Hematopoietic multipotent progenitor cell treated with erythropoietin and hydrocortisone succinate and interleukin-3 and kit ligand, for 8 days (in vitro differentiated cells): Measurements from ENCODE around the gene CBLB.

ENCODE experiments used
- DNase-seq: peaks from one replicate; pipeline ENCODE4 v3.0.0-alpha.2; 2015

The CBLB gene

DNA sequence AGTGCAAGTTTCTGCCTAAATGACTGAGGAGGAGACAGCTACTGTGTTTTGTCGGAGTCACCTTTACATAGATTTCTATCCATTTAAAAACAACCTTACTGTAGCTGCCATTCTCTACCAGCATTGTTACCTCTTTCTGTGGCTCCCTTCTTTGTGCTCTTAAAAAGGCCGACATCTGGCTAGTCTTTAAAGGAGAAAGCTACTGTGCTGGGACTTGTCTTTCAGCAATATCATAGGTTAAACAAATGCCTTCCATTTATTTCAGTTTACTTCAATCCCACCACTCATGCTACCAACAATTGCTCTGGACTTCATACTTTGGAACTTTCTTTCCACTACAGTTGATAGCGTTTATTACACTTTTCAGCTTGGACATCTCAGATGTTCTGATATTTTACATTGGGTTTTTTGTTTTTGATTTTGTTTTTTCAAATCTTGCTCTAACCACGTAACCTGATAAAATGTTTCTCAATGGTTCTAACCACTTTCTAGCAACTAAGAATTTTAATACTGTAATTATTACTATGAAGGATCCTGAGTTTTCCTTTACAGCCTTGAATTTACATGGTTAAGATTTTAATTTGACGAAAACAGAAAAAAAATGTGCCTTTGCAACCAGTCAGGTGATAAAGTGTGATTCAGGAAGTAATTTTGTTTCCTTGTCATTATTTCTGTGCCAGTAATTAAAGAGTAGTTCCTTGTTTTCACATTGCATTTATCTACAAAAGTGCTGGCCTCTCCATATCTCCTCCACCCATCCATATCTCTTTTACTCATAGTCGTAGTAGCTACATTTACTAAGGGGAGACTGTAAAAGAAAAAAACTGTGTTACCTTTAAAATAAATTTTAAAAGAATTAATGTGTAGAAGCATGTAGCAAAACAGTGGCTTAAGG is 1.3 kb upstream of the CBLB start:
- DNase-seq: peak; percentile 58

- no peak for DNase-seq
Measured at GRCh38 chr3:105869531-105869833, 670 bp upstream of the CBLB start.

DNA sequence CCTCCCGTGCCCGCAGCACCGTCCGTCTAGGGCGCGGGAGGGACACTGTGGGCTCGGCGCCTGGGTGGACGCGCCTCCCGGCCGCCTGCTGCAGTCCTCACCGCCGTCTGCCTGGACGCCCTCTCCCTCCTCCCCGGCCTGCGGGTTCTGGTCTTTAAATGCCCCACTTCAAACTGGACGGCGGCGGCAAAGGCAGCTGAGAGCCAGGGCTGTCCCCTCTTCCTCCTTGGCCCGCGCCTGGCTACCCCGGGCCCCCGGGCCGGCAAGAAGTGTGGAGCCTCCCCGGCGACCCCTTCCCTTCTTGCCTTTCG is 426 bp downstream of the CBLB start:
- DNase-seq: peak; percentile 10

DNA sequence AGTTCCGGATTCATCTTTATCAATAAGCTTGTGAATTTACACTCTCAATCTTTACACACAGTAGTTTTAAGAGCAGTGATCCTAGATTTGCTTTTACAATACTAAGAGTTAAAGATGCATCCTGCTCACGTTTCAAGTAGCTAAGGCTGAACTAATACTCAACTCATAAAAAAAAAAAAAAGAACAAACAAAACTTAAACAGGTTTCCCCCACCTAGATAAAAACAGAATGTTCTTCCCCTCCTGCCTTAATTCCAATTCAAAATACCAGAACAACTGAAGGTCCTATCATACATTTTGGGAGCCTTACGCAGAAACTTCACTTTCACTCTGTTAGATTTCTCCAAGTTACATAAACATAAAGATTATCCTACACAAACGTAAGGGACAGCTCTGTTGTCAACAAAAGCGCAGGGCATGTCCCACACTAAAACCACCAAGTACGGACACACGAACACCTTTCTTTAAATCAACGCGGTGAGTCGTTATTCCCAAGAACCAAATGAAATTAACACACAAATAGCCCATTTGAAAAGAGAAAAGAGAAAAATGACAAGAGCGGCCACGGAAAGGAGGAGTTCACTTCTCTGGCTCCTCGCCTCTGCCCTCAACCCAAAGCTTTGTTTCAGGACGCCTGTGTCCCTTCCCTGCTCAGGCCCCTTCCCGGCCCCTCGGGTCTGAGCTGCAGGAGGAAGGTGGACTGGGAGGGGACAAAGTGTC is 941 bp downstream of the CBLB start:
- peak; percentile 20 for DNase-seq

GRCh38 chr3:105866656-105867653 is 1.9 kb downstream of the CBLB start:
- DNase-seq: peak; percentile 62

DNA sequence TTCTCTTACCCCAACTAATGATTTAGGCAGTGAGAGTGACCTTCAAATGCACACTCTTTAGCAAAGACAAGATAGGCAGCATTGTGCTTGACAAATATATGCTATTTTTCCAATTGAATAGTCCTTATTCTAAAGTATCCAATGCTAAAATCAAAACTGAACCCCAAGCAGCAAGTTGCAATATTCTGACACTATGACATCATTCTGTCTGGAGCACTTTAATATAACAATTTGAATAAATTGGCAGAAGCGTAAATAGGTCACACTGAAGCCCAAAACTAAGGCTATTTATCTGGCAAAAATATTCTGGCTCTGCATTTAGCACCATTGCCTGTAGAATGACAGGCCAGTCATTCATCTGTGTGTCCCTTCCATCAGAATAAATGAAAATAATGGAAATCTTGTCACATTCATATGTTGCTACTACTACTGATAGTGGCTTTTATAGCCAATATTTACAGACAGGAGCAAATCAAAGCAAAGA is 2.9 kb downstream of the CBLB start:
- DNase-seq: no peak

DNA sequence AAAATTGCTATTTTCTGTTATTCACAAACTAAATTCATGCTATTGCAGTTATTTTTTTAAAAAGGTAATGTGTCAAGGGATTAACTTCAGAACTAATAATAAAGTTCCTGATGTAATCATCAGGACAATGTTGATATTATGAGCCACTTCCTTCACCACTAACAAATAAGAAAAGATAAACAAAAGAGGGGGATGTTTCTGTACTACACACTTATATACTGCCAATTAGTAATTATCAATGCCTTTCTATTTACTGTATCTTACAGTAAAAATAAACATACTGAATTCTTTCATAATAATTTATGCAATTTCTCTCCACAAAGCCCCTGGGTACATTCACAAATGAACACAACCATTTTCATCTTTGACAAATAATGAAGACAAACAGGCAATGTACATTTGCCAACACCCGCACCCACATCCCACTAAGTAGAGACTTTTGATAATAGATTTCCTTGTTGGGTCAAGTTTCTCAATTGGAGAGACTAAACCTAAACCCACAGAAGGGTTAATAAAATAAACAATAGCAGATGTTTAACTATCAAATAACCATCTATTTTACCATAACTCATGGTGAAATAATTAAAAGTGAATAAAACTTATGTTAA is 3.7 kb downstream of the CBLB start:
- no peak for DNase-seq

- DNase-seq: no peak
Measured at GRCh38 chr3:105864212-105864611, 4.6 kb downstream of the CBLB start.

DNA sequence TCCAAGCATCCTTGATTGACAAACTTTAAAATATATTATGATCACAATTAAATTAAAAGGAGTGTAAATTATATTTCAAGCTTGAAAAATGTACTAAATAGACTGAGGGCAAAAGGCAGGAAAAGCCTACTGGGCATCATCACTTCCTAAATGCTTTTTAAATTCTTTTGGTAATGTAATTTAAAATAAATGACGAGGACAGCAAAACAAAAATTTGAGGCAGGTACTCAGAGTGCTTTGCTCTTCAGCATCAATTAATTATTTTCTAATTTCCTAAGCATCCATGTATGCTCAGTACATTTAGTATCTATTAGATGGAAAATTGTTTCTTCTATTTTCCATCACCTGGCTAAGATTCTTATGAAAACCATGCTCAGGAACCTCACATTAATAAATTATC is 5.2 kb downstream of the CBLB start:
- DNase-seq: no peak

GRCh38 chr3:105862217-105862616 is 6.6 kb downstream of the CBLB start:
- no peak for DNase-seq

DNA sequence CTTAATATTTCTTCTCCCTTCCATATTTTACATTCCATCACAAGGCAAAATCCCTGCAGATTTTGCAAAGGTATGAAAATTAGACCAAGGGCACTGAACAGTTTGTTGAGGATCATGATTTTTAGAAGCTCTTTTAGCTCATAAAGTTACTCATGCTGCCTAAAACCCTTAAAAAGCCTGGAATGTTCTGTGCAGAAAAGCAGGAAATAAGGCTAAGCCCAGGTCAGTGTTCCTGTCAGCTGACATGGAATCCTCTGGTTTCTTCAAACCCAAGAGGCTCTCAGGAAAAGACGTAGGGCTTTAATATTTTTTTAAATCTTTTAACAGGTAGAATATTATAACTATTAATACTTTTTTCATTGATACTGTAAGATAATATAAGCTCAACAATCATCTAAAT is 8.2 kb downstream of the CBLB start:
- DNase-seq: no peak

- no peak for DNase-seq
Measured at GRCh38 chr3:105858017-105858416, 10.8 kb downstream of the CBLB start.

DNA sequence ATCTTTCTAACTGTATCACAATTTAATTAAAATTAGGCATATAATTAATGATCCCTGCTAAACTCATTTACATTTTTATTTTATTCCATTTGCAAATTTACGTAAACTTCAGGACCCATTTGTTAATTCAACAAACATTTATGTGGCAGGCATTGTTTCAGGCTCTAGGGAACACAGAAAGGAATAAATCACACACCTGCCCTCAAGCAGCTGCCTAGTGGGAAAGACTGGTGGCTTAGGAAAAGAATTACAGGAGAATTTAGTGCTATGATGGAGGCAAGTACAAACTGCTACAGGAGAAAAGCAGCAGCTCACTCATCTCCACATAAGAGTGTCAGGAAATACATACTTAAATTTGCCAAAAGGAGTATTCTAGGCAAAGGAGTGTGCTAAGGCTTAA is 11.2 kb downstream of the CBLB start:
- DNase-seq: no peak

GRCh38 chr3:105856605-105857004 is 12.2 kb downstream of the CBLB start:
- no peak for DNase-seq

DNA sequence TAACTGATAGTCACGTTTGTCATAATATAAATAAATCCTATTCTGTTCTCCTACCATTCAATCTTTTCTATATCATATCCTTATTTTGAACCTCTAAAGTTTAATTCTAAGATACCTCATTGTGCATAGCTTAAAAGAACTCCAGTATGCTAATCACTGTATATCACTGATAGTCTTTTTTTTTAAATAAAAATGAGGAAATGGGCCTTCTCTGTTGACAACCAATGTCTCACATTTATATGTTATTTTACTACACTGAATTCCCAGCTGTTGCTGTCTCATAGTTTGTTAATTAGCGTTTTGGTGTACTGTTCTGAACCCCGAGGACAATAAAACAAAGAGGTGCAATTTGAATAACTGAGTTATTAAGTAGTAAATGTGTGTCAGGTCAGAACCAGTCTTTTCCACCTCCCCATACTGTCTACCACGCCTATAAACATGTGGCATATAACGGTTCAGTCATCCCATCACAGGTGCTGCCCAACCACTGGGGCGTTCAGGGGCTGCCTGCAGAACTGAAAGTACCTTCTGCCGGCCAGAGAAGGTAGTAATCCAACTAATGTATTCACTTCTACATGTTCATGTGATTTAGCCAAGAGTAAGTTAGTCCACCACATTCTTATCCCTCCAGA is 14.9 kb downstream of the CBLB start:
- no peak for DNase-seq

- no peak for DNase-seq
Measured at GRCh38 chr3:105851582-105851981, 17.2 kb downstream of the CBLB start.

DNA sequence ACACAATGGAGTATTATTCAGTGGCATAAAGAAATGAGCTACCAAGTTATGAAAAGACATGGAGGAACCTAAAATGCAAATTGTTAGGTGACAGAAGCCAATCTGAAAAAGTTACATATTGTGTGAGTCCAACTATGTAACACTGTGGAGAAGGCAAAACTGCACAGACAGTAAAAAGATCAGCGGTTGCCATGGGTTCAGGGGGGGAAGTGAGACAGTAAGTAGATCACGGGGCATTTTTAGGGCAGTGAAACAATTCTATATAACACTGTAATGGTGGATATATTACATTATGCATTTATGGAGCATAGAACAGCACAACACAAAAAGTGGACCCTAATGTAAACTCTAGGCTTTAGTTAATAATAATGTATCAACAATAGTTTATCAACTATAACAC is 17.6 kb downstream of the CBLB start:
- no peak for DNase-seq

DNA sequence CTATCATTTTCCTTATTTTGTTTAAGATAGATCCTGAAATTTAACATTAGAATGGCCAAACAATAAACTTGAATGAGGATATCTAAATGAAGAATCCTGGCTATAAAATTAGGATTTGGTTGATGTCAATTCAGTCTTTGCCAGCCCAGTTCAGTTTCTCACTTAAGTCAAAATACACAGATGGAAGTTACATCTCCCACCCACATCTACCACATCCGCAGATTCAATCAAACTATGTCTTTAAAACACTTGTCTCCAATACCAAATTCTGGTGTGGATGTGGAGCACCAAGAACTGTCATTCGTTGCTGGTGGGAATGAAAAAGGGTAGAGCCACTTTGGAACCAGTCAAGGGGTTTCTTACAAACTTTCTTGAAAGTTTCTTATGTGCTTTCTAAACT is 18.2 kb downstream of the CBLB start:
- no peak for DNase-seq

DNA sequence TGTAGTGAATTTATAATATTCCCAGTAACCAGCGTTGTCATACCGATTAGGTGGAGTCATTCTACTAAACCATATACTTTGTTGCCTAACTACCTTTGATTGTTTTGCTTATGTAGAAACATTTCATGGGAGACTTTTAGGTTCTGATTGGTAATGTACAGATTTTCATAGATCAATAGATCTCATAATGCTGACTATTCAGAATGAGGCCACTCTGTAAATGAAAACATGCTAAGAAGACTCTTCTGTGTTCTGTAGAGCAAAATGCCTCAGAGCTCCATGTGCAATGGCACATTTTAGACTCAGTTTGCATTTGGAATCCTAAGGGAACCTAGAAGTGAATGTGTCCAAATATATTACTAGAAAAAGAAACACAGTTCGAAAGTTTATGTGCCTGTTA is 20.0 kb downstream of the CBLB start:
- DNase-seq: no peak

DNA sequence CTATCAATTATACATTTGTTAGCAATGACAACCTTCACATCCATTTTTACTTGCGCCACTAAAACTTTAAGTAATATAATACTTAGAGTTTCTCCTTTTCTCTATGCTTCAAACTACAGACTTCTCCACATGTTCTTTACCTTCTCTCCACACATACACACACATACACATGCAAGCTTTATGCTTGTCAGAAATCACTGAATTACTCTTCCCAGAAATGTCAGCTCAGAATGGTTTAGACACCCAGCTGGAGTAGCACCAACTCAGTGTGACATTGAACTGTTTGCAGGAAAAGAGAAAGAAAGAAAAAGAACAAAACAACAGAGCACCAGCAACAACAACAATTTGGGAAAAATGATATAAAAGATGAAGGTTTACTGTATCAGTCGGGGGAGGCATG is 20.9 kb downstream of the CBLB start:
- DNase-seq: no peak

- DNase-seq: no peak
Measured at GRCh38 chr3:105847452-105847851, 21.4 kb downstream of the CBLB start.

DNA sequence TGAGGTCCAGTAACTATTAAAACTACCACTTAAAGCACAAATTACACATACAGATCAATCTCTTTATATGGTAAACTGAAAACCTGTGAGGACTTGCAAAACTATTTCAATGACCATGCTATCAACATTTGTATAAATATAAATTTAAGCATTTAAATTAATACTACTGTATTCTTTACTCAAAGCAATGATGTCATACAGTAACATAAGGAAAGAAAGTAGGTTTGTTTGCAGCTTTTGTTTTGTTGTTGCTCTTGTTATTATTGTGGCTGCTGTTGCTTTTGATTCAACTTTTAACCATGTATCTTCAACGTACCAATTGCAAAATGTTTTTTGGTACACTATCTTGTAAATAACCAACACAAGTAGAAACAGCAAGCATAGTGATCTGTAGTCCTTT is 22.0 kb downstream of the CBLB start:
- no peak for DNase-seq
